Kidney (tissue), 14 donors: Measurements from ENCODE around the gene YJU2. TPM values are rescaled to one million over a fixed set of nuclear protein-coding genes. Genes with fewer than 3 reads are reported as not detected.

Source experiments
- DNase-seq, 5 donors: peaks; one replicate each; pipeline ENCODE4 v3.0.0-alpha.2; 2013 to 2020
- FAIRE-seq: peaks from 2 replicates; lab custom pipeline; 2012; peaks lifted over from hg19 to GRCh38; lab: Jason Lieb, UNC
- H3K27ac ChIP-seq, 2 donors: one replicate each; pipeline ENCODE4 v1.7.0; 2013; ENCODE audit warnings: low read depth in 2 of 2, low read length in 2 of 2, inconsistent platforms in 1 of 2
- H3K27me3 ChIP-seq: one replicate; pipeline ENCODE4 v1.7.1; 2013; ENCODE audit warnings: low read length, inconsistent platforms; ENCODE audit not compliant: control insufficient read depth, insufficient read depth
- H3K36me3 ChIP-seq, 3 donors: one replicate each; pipeline versions ENCODE4 v1.7.0 to v1.7.1; 2013; ENCODE audit warnings: low read length in 3 of 3, control low read depth in 1 of 3, inconsistent platforms in 1 of 3; ENCODE audit not compliant: insufficient read depth in 3 of 3, control insufficient read depth in 2 of 3
- H3K4me1 ChIP-seq, 3 donors: one replicate each; pipeline versions ENCODE4 v1.7.0 to v1.7.1; 2013; ENCODE audit warnings: low read length in 3 of 3, inconsistent platforms in 1 of 3, low read depth in 1 of 3; ENCODE audit not compliant: control insufficient read depth in 2 of 3, insufficient read depth in 2 of 3
- H3K4me3 ChIP-seq, 3 donors: one replicate each; pipeline versions ENCODE4 v1.7.0 to v1.8.1; 2013; ENCODE audit warnings: low read length in 3 of 3, control low read depth in 1 of 3, inconsistent platforms in 1 of 3
- H3K9ac ChIP-seq, 3 donors: one replicate each; pipeline versions ENCODE4 v1.7.0 to v1.7.1; 2013; ENCODE audit warnings: low read length in 3 of 3, control low read depth in 1 of 3, inconsistent platforms in 1 of 3
- H3K9me3 ChIP-seq, 3 donors: one replicate each; pipeline versions ENCODE4 v1.7.0 to v1.7.1; 2013; ENCODE audit warnings: low read length in 3 of 3, control low read depth in 1 of 3, inconsistent platforms in 1 of 3; ENCODE audit not compliant: control insufficient read depth in 2 of 3, insufficient read depth in 1 of 3
- intact Hi-C: fragments of 100-400 bp; cut with DNase I; formaldehyde crosslinking; loops from one replicate; pipeline ENCODE4 v1.11.1; 2022
- polyA plus RNA-seq: library from polyadenylated mRNA; stranded (reverse); fragments of 350-450 nt; fragmentation: Illumina TruSeq; extraction: RNeasy Lipid Tissue Mini Kit (QIAGEN cat#74804); gene quantifications from one replicate; pipeline ENCODE4 v1.2.3, GENCODE V29; 2014; ENCODE audit warnings: low read depth, low replicate concordance; ENCODE audit not compliant: insufficient read depth
- total RNA-seq: library from RNA; stranded (reverse); fragmentation: NEBNext Ultra II Directional; extraction: Animal tissue kit (Norgen Biotek cat#: 25700); gene quantifications from one replicate; pipeline ENCODE4 v1.2.1, GENCODE V29; 2021
- TF ChIP-seq, protein P1 (sequence below): IDR thresholded peaks from 3 replicates; pipeline ENCODE4 v1.5.1; 2012; ENCODE audit warnings: mild to moderate bottlenecking, moderate library complexity, borderline replicate concordance; ENCODE audit not compliant: insufficient read depth; ENCODE audit errors: extremely low read depth
- donor health status: control.
- donor health status: control.
- donor health status: control.
- donor health status: control.
- donor health status: control.
- donor health status: DM: yes; HTN: yes; CAD: no.
- donor health status: Normal renal cell carcinoma (clear cell type).

YJU2 gene
- total and polyA plus RNA-seq, 2 donors from 2014 or later = 22.5 to 26.0 TPM

GRCh38 chr19:4297901-4298809 lies 51.3 kb downstream of the YJU2 start:
- no peaks in the 10 kb centered on the region for H3K4me1 ChIP-seq
- no peak overlapping the region for H3K27ac ChIP-seq
- no peaks in the 10 kb centered on the region for H3K36me3 ChIP-seq
- intact Hi-C loops = no loop called here
- no peaks in the 10 kb centered on the region for H3K27me3 ChIP-seq
- no peak overlapping the region for H3K9ac ChIP-seq
- no peaks in the 10 kb centered on the region for H3K9me3 ChIP-seq
- no peak for FAIRE-seq
- no peak overlapping the region for H3K4me3 ChIP-seq
- DNase-seq = no peak
- TF ChIP-seq, protein P1, sequence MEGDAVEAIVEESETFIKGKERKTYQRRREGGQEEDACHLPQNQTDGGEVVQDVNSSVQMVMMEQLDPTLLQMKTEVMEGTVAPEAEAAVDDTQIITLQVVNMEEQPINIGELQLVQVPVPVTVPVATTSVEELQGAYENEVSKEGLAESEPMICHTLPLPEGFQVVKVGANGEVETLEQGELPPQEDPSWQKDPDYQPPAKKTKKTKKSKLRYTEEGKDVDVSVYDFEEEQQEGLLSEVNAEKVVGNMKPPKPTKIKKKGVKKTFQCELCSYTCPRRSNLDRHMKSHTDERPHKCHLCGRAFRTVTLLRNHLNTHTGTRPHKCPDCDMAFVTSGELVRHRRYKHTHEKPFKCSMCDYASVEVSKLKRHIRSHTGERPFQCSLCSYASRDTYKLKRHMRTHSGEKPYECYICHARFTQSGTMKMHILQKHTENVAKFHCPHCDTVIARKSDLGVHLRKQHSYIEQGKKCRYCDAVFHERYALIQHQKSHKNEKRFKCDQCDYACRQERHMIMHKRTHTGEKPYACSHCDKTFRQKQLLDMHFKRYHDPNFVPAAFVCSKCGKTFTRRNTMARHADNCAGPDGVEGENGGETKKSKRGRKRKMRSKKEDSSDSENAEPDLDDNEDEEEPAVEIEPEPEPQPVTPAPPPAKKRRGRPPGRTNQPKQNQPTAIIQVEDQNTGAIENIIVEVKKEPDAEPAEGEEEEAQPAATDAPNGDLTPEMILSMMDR = no peak

DNA sequence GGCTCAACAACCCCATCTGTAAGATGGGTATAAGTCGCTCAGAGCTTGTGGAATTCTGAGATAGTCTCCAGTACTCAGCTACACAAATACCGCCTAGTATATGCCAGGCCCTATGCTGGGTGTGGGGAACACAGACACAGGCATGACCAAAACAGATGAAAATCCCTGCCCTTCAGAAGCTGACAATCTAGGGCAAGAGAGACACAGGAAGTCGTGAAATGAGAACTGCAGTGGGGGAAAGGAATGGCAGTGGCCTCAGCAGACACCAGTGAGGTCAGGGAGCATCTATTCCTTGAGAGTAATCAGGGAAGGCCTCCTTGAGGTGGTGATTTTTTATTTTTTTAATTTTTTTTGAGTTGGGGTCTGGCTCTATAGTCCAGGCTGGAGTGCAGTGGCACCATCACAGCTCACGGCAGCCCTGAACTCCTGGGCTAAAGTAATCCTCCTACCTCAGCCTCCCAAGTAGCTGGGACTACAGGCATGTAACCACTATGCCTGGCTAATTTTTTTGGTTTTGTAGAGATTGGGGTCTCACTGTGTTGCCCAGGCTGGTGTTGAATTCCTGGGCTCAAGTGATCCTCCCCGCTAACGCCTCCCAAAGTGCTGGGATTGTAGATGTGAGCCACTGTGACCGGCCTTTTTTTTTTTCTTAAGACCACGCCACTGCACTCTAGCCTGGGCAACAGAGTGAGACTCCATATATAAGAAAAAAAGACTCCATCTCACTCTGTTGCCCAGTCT lies 52.1 kb downstream of the YJU2 start:
- Histone ChIP-seq H3K4me1 (no peaks in the 10 kb centered on the region), H3K4me3 (no peak overlapping the region), H3K27me3 (no peaks in the 10 kb centered on the region), H3K9ac (no peak overlapping the region), H3K36me3 (no peaks in the 10 kb centered on the region), H3K27ac (no peak overlapping the region), H3K9me3 (no peaks in the 10 kb centered on the region)
- TF ChIP-seq, protein P1 = no peak
- no peak for DNase-seq
- intact Hi-C loops = no loop called here
- no peak for FAIRE-seq

DNA sequence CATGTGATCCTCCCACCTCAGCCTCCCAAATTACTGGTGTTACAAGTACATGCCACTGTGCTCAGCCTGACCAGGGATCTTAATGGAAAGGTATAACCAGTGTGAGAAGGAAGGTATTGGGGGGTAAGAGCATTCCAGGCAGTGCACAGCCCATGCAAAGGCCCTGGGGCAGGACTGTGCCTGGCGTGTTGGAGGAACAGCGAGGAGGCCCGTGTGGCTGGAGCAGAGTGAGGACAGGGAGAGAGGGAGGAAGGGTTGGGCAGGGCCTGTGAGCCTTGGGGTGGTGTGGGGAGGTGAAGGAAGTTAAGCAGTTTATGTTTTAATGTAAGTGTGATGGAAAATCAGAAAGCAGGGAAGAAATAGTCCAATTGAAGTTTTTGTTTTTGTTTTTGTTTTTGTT lies 53.7 kb downstream of the YJU2 start:
- DNase-seq = no peak
- H3K9ac ChIP-seq = no peak overlapping the region
- H3K27me3 ChIP-seq = no peaks in the 10 kb centered on the region
- no peak for FAIRE-seq
- no peaks in the 10 kb centered on the region for H3K36me3 ChIP-seq
- H3K4me3 ChIP-seq = no peak overlapping the region
- H3K27ac ChIP-seq = no peak overlapping the region
- TF ChIP-seq, protein P1 = no peak
- no peaks in the 10 kb centered on the region for H3K9me3 ChIP-seq
- H3K4me1 ChIP-seq = no peaks in the 10 kb centered on the region
- intact Hi-C loops = no loop called here
